K562 (cell line): ENCODE measurements around the gene SIGLEC11. TPM values are rescaled to one million over a fixed set of nuclear protein-coding genes. Genes with fewer than 3 reads are reported as not detected.

Source experiments
- ATAC-seq: fragments of 200-7000 bp; cut with Tn5 transposase; 3 replicates; pipeline ENCODE4 v1.9.1; 2020; ENCODE audit warnings: moderate library complexity
- BruUV-seq: library from RNA; stranded (reverse); fragments of 400-500 nt; replicated peaks from 2 replicates; lab custom pipeline; 2021; lab: Mats Ljungman, UMichigan
- CTCF ChIA-PET: fragments of 300-600 bp; formaldehyde crosslinking; extraction: SDS; loops from one replicate; lab custom pipeline; 2021; ENCODE audit warnings: low intra/inter-chr PET ratio; lab: Yijun Ruan, JAX
- POLR2A ChIA-PET: fragments of 300-600, 350-650 bp; sonication (Branson Sonifier 250); formaldehyde crosslinking; extraction: SDS; loops from one replicate; lab custom pipeline; 2021; ENCODE audit warnings: antibody characterized with exemption, inconsistent platforms; lab: Yijun Ruan, JAX
- DNase-seq, 4 experiments: peaks; one replicate each; pipeline versions ENCODE4 v3.0.0 to v3.0.0-alpha.2; 2011 to 2018; ENCODE audit warnings: low spot score in 3 of 4, mixed read lengths in 3 of 4; ENCODE audit errors: extremely low read depth in 1 of 4
- FAIRE-seq: peaks from 2 replicates; lab custom pipeline; 2011; peaks lifted over from hg19 to GRCh38; lab: Jason Lieb, UNC
- H2AFZ ChIP-seq: 2 replicates; pipeline ENCODE4 v1.6.0; 2011; ENCODE audit warnings: low read depth, low read length, control low read depth, inconsistent platforms
- H3K27ac ChIP-seq: fragments of 200-600 bp; 3 replicates; pipeline ENCODE4 v1.8.0; 2011; ENCODE audit warnings: low read depth, mild to moderate bottlenecking, control low read depth, inconsistent platforms, low read length, moderate library complexity, mixed read lengths; ENCODE audit errors: extremely low read depth
- H3K27me3 ChIP-seq, 2 experiments: fragments of 300-600 bp in 1 of 2; 2 replicates in 1 of 2; 3 replicates in 1 of 2; pipeline versions ENCODE4 v1.6.0 to v1.8.0; 2011; ENCODE audit warnings: inconsistent platforms in 2 of 2, low read length in 2 of 2, mild to moderate bottlenecking in 1 of 2, mixed read lengths in 1 of 2, moderate library complexity in 1 of 2; ENCODE audit not compliant: control insufficient read depth in 2 of 2, insufficient read depth in 2 of 2
- H3K36me3 ChIP-seq: fragments of 300-600 bp; 3 replicates; pipeline ENCODE4 v1.8.0; 2011; ENCODE audit warnings: mild to moderate bottlenecking, low read length, inconsistent platforms; ENCODE audit not compliant: control insufficient read depth, insufficient read depth
- H3K4me1 ChIP-seq, 2 experiments: fragments of 200-600 bp in 1 of 2; replicated peaks in 1 of 2; 2 replicates in 1 of 2; 3 replicates in 1 of 2; pipeline versions ENCODE4 v1.5.1 to v1.8.0; 2011; ENCODE audit warnings: inconsistent platforms in 2 of 2, low read length in 2 of 2, mild to moderate bottlenecking in 1 of 2, mixed read lengths in 1 of 2, moderate library complexity in 1 of 2; ENCODE audit not compliant: control insufficient read depth in 2 of 2, insufficient read depth in 2 of 2
- H3K4me2 ChIP-seq: 2 replicates; pipeline ENCODE4 v1.6.1; 2011; ENCODE audit warnings: low read length, control low read depth, inconsistent platforms, mixed read lengths; ENCODE audit not compliant: insufficient read depth
- H3K4me3 ChIP-seq: fragments of 200-600 bp; sonication (generic), shearing (Covaris generic); 2 replicates; pipeline ENCODE4 v1.5.1; 2016; ENCODE audit warnings: control low read depth, inconsistent platforms
- H3K79me2 ChIP-seq: fragments of 200-600 bp; 3 replicates; pipeline ENCODE4 v1.8.0; 2011; ENCODE audit warnings: low read length, inconsistent platforms; ENCODE audit not compliant: control insufficient read depth, insufficient read depth
- H3K9ac ChIP-seq, 2 experiments: 2 replicates each; pipeline versions ENCODE4 v1.6.0 to v1.6.1; 2011; ENCODE audit warnings: low read depth in 2 of 2, low read length in 2 of 2, control low read depth in 1 of 2, inconsistent platforms in 1 of 2, mild to moderate bottlenecking in 1 of 2, mixed read lengths in 1 of 2; ENCODE audit not compliant: insufficient read depth in 1 of 2
- H3K9me1 ChIP-seq: one replicate; pipeline ENCODE4 v1.6.0; 2011; ENCODE audit warnings: inconsistent platforms, mild to moderate bottlenecking, low read length, moderate library complexity; ENCODE audit not compliant: control insufficient read depth, insufficient read depth
- H3K9me3 ChIP-seq: replicated peaks from 2 replicates; pipeline ENCODE4 v1.5.1; 2011; ENCODE audit warnings: low read depth, low read length, inconsistent platforms; ENCODE audit not compliant: control insufficient read depth, insufficient read depth
- H4K20me1 ChIP-seq: replicated peaks from 2 replicates; pipeline ENCODE4 v1.6.1; 2011; ENCODE audit warnings: low read length, inconsistent platforms, mixed read lengths; ENCODE audit not compliant: control insufficient read depth, insufficient read depth
- CCNT2 ChIP-seq: IDR thresholded peaks from 2 replicates; pipeline ENCODE4 v1.6.1; 2011; ENCODE audit warnings: borderline replicate concordance, low read depth, mild to moderate bottlenecking, moderate library complexity, mixed read lengths, low read length; ENCODE audit not compliant: insufficient read length; ENCODE audit errors: extremely low read depth
- NFE2L1 ChIP-seq: fragments of 450-650 bp; IDR thresholded peaks from 2 replicates; pipeline ENCODE4 v1.6.1; 2016; ENCODE audit warnings: missing genetic modification characterization, low read depth, mild to moderate bottlenecking, missing compliant biosample characterization, moderate library complexity, borderline replicate concordance
- SAFB ChIP-seq: fragments of 200-400 bp; formaldehyde crosslinking; IDR thresholded peaks from 2 replicates; pipeline ENCODE4 v1.6.1; 2017; ENCODE audit warnings: low read depth, low read length, borderline replicate concordance
- ZBTB8A ChIP-seq: fragments of 450-650 bp; IDR thresholded peaks from 2 replicates; pipeline ENCODE4 v1.6.1; 2018; ENCODE audit warnings: mild to moderate bottlenecking, moderate library complexity; ENCODE audit not compliant: partially characterized antibody
- ZEB2 ChIP-seq: fragments of 450-650 bp; IDR thresholded peaks from 2 replicates; pipeline ENCODE4 v1.6.1; 2016
- ZFP36 ChIP-seq: fragments of 150-350 bp; IDR thresholded peaks from 2 replicates; pipeline ENCODE4 v1.6.1; 2018; ENCODE audit warnings: low read length, low read depth; ENCODE audit not compliant: partially characterized antibody
- ZNF121 ChIP-seq: sonication (generic); formaldehyde crosslinking; conservative IDR thresholded peaks from 2 replicates; pipeline ENCODE4 v1.8.0; 2022; ENCODE audit warnings: missing genetic modification reagents
- WGBS: fragments of 100-300 bp; shearing (Covaris generic); methylation state at CpG from one replicate; pipeline ENCODE4 v1.1.6; 2016; ENCODE audit warnings: low coverage, mixed read lengths; ENCODE audit not compliant: insufficient coverage; ENCODE audit errors: missing lambda C conversion rate; 5-methylcytosine and 5-hydroxymethylcytosine counted together
- in situ Hi-C: fragments of 300-500 bp; cut with MboI; formaldehyde crosslinking; loops from 4 replicates; pipeline ENCODE4 v1.15.0; 2018; ENCODE audit warnings: inconsistent platforms, mixed read lengths
- intact Hi-C: fragments of 100-400 bp; cut with micrococcal nuclease; formaldehyde crosslinking; loops from 2 replicates; pipeline ENCODE4 v1.14.2; 2022
- polyA plus RNA-seq, 8 experiments: library from polyadenylated mRNA; depleted of rRNA in 4 of 8; stranded (reverse) in 5 of 8; unstranded in 3 of 8; fragments of >200 nt; fragmentation: Nextera tagmentation in 2 of 8; fragmentation: Illumina TruSeq in 1 of 8; extraction: Ambion mirVana in 2 of 8; extraction: Trizol in 1 of 8; gene quantifications; 2 replicates each; pipeline versions ENCODE4 v1.2.1 to v1.2.3, GENCODE V29; 2011 to 2014; ENCODE audit warnings: inconsistent platforms in 1 of 8, missing spikeins in 1 of 8
- total RNA-seq, 7 experiments: library from RNA; depleted of rRNA in 6 of 7; stranded (reverse); fragments of >200 nt in 6 of 7; fragmentation: Illumina TruSeq in 2 of 7; extraction: Trizol in 2 of 7; gene quantifications; 2 replicates each; pipeline versions ENCODE4 v1.2.1 to v1.2.3, GENCODE V29; 2011 to 2021; ENCODE audit warnings: low replicate concordance in 1 of 7
- TF ChIP-seq, protein P1 (sequence below), 2 experiments: fragments of 450-650 bp in 1 of 2; IDR thresholded peaks; 2 replicates each; pipeline ENCODE4 v1.6.1; 2011 to 2017; ENCODE audit warnings: low read depth in 2 of 2, antibody characterized with exemption in 1 of 2, borderline replicate concordance in 1 of 2, low read length in 1 of 2, mild to moderate bottlenecking in 1 of 2, mixed read lengths in 1 of 2; ENCODE audit not compliant: control insufficient read depth in 1 of 2
- TF ChIP-seq, protein P2 (sequence below): fragments of 250-450 bp; sonication (Bioruptor Pico); IDR thresholded peaks from 2 replicates; pipeline ENCODE4 v1.8.0; 2022; ENCODE audit warnings: moderate library complexity, mild to moderate bottlenecking, inconsistent platforms
- TF ChIP-seq, protein P3 (sequence below): sonication (generic); IDR thresholded peaks from 2 replicates; pipeline ENCODE4 v1.6.1; 2016

The SIGLEC11 gene
- total and polyA plus RNA-seq, 9 of the 15 experiments (the other 6 are each of a cell fraction or from before 2014, with no cell fraction given): not detected

DNA sequence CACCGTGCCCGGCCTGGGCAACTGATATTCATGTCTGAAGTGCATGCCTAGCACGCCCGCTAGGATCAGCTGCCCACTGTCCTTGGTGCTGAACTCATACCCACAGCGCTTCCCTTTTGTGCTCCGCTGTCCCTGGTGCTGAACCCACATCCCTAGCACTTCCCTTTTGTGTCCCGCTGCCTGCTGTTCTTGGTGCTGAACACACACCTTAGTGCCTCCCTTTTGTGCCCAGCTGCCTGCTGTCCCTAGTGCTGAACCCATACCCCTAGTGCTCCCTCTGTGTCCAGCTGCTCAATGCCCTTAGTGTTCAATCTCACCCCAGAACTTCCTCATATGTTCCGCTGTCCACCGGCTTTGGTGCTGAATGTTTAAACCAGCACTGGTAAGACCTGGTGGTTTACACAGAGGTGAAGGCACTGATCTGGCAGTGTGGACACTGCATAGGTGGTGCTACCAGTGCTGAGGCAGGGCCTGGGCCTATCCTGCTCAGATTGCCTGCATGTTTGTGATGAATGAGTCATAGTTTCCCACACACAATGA lies 26.3 kb upstream of the SIGLEC11 start (continued):
- TF ChIP-seq, protein P1, sequence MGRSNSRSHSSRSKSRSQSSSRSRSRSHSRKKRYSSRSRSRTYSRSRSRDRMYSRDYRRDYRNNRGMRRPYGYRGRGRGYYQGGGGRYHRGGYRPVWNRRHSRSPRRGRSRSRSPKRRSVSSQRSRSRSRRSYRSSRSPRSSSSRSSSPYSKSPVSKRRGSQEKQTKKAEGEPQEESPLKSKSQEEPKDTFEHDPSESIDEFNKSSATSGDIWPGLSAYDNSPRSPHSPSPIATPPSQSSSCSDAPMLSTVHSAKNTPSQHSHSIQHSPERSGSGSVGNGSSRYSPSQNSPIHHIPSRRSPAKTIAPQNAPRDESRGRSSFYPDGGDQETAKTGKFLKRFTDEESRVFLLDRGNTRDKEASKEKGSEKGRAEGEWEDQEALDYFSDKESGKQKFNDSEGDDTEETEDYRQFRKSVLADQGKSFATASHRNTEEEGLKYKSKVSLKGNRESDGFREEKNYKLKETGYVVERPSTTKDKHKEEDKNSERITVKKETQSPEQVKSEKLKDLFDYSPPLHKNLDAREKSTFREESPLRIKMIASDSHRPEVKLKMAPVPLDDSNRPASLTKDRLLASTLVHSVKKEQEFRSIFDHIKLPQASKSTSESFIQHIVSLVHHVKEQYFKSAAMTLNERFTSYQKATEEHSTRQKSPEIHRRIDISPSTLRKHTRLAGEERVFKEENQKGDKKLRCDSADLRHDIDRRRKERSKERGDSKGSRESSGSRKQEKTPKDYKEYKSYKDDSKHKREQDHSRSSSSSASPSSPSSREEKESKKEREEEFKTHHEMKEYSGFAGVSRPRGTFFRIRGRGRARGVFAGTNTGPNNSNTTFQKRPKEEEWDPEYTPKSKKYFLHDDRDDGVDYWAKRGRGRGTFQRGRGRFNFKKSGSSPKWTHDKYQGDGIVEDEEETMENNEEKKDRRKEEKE (IDR thresholded peaks at IDR 0.05; ENCODE audit: borderline replicate concordance in 1 of 2, control insufficient read depth in 1 of 2, low read depth in 2 of 2, low read length in 1 of 2): no peak
- TF ChIP-seq ZNF121 (CRISPR knock-in tag) (peak; percentile 90), NFE2L1 (tag) (peak; percentile 82)

DNA sequence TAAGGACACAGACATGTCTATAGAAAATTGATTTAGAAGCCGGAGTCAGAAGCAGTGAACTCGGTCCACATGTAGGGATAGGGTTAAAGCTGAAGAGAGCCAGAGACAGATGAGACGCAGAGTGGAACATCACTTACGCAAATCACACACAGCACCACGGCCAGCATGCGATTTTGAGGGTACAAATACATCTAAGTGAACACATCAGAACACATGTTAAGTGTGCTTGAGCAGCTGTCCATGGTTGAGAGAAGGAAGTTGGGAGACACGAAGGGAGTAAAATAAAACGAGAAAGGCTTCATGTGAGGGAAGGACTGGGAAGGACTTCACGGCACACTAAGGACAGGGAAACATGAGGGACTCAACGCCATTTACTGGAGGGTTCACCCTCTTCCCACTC lies 25.4 kb upstream of the SIGLEC11 start:
- FAIRE-seq: no peak
- ChIA-PET POLR2A (interaction anchor here (1.2 to 1.8 kb wide), 3 partner anchors 10 to 57 kb away, joined by 3 to 7 read pairs (median 5); partner anchors contain the start of genes ATF5 and NUP62), CTCF (interaction anchor here (1.4 kb wide), 1 partner anchor 49 kb away, joined by 4 read pairs; no protein-coding TSS in a partner anchor)
- Histone ChIP-seq H3K27me3 (no peaks in the 10 kb centered on the region), H4K20me1 (peaks cover 26% of the 10 kb centered on the region), H3K4me3 (no peak overlapping the region), H3K9me3 (no peaks in the 10 kb centered on the region), H3K9ac (no peak overlapping the region), H3K27ac (no peak overlapping the region), H3K4me2 (no peak overlapping the region), H3K36me3 (peaks cover 24% of the 10 kb centered on the region; the same call in 2 of the 3 replicates), H3K79me2 (no peaks in the 10 kb centered on the region), H2AFZ (no peak overlapping the region), H3K9me1 (peaks cover 3% of the 10 kb centered on the region), H3K4me1 (peaks cover 13 to 20% of the 10 kb centered on the region in 2 experiments; a peak in 4 of 5 replicates)
- no peak for DNase-seq
- ATAC-seq: no peak
- WGBS: 77% methylated on average over 10 of the region's 10 CpGs
- BruUV-seq: no TSS peak
- intact Hi-C loops: no loop called here
- in situ Hi-C loops: no loop called here
- TF ChIP-seq CCNT2: no peak
- TF ChIP-seq ZBTB8A: no peak
- no peak for TF ChIP-seq ZFP36
- TF ChIP-seq SAFB: no peak
- TF ChIP-seq ZEB2: no peak
- TF ChIP-seq, protein P2, sequence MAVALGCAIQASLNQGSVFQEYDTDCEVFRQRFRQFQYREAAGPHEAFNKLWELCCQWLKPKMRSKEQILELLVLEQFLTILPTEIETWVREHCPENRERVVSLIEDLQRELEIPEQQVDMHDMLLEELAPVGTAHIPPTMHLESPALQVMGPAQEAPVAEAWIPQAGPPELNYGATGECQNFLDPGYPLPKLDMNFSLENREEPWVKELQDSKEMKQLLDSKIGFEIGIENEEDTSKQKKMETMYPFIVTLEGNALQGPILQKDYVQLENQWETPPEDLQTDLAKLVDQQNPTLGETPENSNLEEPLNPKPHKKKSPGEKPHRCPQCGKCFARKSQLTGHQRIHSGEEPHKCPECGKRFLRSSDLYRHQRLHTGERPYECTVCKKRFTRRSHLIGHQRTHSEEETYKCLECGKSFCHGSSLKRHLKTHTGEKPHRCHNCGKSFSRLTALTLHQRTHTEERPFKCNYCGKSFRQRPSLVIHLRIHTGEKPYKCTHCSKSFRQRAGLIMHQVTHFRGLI (CRISPR knock-in tag): no peak
- TF ChIP-seq, protein P3, sequence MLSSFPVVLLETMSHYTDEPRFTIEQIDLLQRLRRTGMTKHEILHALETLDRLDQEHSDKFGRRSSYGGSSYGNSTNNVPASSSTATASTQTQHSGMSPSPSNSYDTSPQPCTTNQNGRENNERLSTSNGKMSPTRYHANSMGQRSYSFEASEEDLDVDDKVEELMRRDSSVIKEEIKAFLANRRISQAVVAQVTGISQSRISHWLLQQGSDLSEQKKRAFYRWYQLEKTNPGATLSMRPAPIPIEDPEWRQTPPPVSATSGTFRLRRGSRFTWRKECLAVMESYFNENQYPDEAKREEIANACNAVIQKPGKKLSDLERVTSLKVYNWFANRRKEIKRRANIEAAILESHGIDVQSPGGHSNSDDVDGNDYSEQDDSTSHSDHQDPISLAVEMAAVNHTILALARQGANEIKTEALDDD: no peak
